HG02885 (cell line): ENCODE measurements around the gene PTK7.
"Not testable (repeated sequence)": the region's sequence is repeated elsewhere in the genome, so short reads cannot be mapped to it uniquely, and the experiment has no call there.

ENCODE experiments used
- ATAC-seq: cut with Tn5 transposase; IDR thresholded peaks from one replicate; pipeline ENCODE4 v1.9.1; 2021; ENCODE audit warnings: mild to moderate bottlenecking; ENCODE audit not compliant: unreplicated experiment, poor library complexity

The PTK7 gene

GRCh38 chr6:43075670-43076463 is at the start of gene PTK7:
TSS of gene PTK7 (plus strand) at chr6:43076314. CDS start at chr6:43076489, 175 bp downstream.
- no peak for ATAC-seq

- no peak for ATAC-seq
Measured at GRCh38 chr6:43026365-43026764, 49.7 kb upstream of the PTK7 start.

- ATAC-seq = no peak
Measured at GRCh38 chr6:43029120-43029519, 47.0 kb upstream of the PTK7 start.

GRCh38 chr6:43032326-43032725 is 43.8 kb upstream of the PTK7 start:
- no peak for ATAC-seq

- no peak for ATAC-seq
Measured at GRCh38 chr6:43033496-43034189, 42.5 kb upstream of the PTK7 start.

GRCh38 chr6:43034190-43034525 is 42.0 kb upstream of the PTK7 start:
- no peak for ATAC-seq

- ATAC-seq = no peak
Measured at GRCh38 chr6:43035495-43036194, 40.5 kb upstream of the PTK7 start.

- no peak for ATAC-seq
Measured at GRCh38 chr6:43036712-43037111, 39.4 kb upstream of the PTK7 start.

GRCh38 chr6:43037197-43037596 is 38.9 kb upstream of the PTK7 start:
- no peak for ATAC-seq

GRCh38 chr6:43037706-43038105 is 38.4 kb upstream of the PTK7 start:
- no peak for ATAC-seq

- no peak for ATAC-seq
Measured at GRCh38 chr6:43038727-43039126, 37.4 kb upstream of the PTK7 start.

GRCh38 chr6:43040542-43041257 is 35.4 kb upstream of the PTK7 start:
- no peak for ATAC-seq

GRCh38 chr6:43041475-43041874 is 34.6 kb upstream of the PTK7 start:
- not testable (repeated sequence) for ATAC-seq

- no peak for ATAC-seq
Measured at GRCh38 chr6:43043310-43043709, 32.8 kb upstream of the PTK7 start.

- no peak for ATAC-seq
Measured at GRCh38 chr6:43045371-43045930, 30.7 kb upstream of the PTK7 start.

GRCh38 chr6:43047998-43048397 is 28.1 kb upstream of the PTK7 start:
- no peak for ATAC-seq

GRCh38 chr6:43050981-43051380 is 25.1 kb upstream of the PTK7 start:
- no peak for ATAC-seq

- no peak for ATAC-seq
Measured at GRCh38 chr6:43052225-43052841, 23.8 kb upstream of the PTK7 start.

- ATAC-seq = peak; percentile 19
Measured at GRCh38 chr6:43052842-43053544, 23.1 kb upstream of the PTK7 start.
